Memory B cell (primary cell): ENCODE results near the gene GSTM1.

ENCODE experiments used
- ATAC-seq: fragments of 150-1000 bp; cut with Tn5 transposase; 2 replicates; pipeline ENCODE4 v1.10.0; 2021; ENCODE audit warnings: low read depth, mild to moderate bottlenecking, moderate library complexity
- DNase-seq, 2 donors: peaks; one replicate each; pipeline ENCODE4 v3.0.0; 2022; ENCODE audit warnings: low spot score in 2 of 2
- H3K27ac Mint-ChIP-seq: one replicate; pipeline ENCODE4 v1.8.0; 2022; ENCODE audit warnings: mild to moderate bottlenecking, moderate library complexity, mixed read lengths
- H3K27me3 Mint-ChIP-seq: one replicate; pipeline ENCODE4 v1.8.0; 2022; ENCODE audit warnings: mixed read lengths
- H3K36me3 Mint-ChIP-seq: one replicate; pipeline ENCODE4 v1.8.0; 2022; ENCODE audit warnings: mild to moderate bottlenecking, mixed read lengths
- H3K4me1 Mint-ChIP-seq: one replicate; pipeline ENCODE4 v1.8.0; 2022; ENCODE audit warnings: mixed read lengths
- H3K4me3 Mint-ChIP-seq: one replicate; pipeline ENCODE4 v1.8.0; 2022; ENCODE audit warnings: mild to moderate bottlenecking, moderate library complexity, mixed read lengths
- H3K9me3 Mint-ChIP-seq: one replicate; pipeline ENCODE4 v1.8.0; 2022; ENCODE audit warnings: mixed read lengths

GSTM1 gene

GRCh38 chr1:109687641-109688499 lies at the start of gene GSTM1:
Gene GSTM1, plus strand, starts transcription at chr1:109687817. Its CDS starts 57 bp downstream, at chr1:109687874.
- Mint-ChIP-seq H3K4me1 (no peaks in the 10 kb centered on the region), H3K36me3 (peaks cover 5% of the 10 kb centered on the region), H3K27ac (peak within 1 kb of the TSS; percentile 45), H3K9me3 (no peaks in the 10 kb centered on the region), H3K27me3 (no peaks in the 10 kb centered on the region), H3K4me3 (peak within 1 kb of the TSS; percentile 92)
- ATAC-seq = peak; percentile 98
- DNase-seq = peak; percentile 52 to 59

DNA sequence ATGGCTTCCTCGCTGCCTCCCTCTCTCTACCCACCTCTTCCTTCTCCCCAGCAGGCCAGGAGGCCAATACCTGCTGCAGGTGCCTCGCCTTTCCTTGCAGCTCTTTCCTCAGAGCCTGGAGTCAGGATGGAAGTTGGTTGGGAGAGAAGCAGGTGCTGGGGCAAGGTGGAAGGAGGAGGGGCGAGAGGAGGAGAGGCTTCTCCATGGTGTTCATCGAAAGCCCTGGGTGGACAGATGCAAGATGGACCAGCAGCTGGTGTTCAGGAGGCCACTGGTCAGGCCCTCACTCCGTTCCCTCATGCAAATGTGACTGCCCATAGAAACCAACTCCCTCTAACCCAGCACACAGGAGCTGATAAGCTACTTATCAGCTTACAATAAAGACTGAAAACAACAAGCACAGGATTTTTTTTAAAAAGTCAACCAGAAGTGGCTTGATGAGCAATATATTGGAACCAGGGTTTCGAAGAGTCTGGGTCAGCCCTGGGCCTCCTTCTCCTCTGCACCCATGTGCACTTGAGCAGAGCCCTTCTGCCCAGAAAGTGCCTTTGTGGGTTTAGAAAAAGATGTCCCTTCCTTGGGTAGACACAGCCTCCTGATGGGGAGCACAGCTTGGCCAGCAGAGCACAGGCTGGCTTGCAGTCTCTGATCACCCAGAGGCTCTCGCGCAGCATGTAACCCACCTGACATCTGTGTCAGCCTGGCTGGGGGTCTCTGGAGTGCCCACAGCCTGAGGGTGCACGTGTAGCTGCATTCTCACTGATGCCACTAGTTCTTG lies 48.4 kb upstream of the GSTM1 start:
- ATAC-seq (no peak), DNase-seq (no peak)
- no peak overlapping the region for H3K4me3 Mint-ChIP-seq
- H3K4me1 Mint-ChIP-seq = peaks cover 18% of the 10 kb centered on the region
- no peaks in the 10 kb centered on the region for H3K9me3 Mint-ChIP-seq
- H3K27me3 Mint-ChIP-seq = peaks cover 3% of the 10 kb centered on the region
- H3K36me3 Mint-ChIP-seq = no peaks in the 10 kb centered on the region
- H3K27ac Mint-ChIP-seq = no peak overlapping the region

GRCh38 chr1:109639841-109640184 lies 47.8 kb upstream of the GSTM1 start:
- DNase-seq (no peak), ATAC-seq (no peak)
- Mint-ChIP-seq H3K9me3 (no peaks in the 10 kb centered on the region), H3K27ac (no peak overlapping the region), H3K4me3 (no peak overlapping the region), H3K4me1 (peaks cover 12% of the 10 kb centered on the region), H3K36me3 (no peaks in the 10 kb centered on the region), H3K27me3 (peaks cover 3% of the 10 kb centered on the region)

DNA sequence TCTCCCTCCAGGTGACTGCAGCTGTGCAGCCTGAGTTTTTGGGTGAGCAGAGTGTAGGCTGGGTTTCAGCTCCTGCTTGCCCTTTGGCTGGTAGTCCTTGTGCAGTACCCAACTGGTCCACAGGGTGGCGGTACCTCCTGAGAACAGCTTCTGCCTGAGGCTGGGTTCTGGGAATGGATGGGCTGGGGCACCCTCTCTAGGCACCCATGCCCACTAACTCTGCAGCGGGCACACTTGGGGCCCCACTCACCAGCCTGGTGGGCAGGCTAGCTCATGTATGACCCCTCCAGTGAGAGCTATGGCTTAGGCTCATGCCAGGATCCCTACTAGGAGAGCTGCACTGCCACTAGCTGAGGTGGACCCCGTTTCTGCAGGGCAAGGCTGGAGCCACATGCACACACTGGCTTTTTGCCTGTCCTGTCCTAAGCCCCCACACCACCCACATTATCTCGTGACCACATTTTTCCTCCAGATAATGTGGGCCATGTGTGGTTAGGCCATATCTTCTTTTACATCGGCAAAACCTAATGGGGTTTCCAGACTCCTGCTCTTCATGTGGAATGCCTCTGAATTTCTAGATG lies 47.2 kb upstream of the GSTM1 start:
- Mint-ChIP-seq H3K27me3 (peaks cover 3% of the 10 kb centered on the region), H3K9me3 (no peaks in the 10 kb centered on the region), H3K4me3 (no peak overlapping the region), H3K36me3 (no peaks in the 10 kb centered on the region), H3K4me1 (peaks cover 9% of the 10 kb centered on the region), H3K27ac (no peak overlapping the region)
- ATAC-seq = peak; percentile 65
- DNase-seq = peak; percentile 89 to 97

GRCh38 chr1:109641078-109641740 lies 46.4 kb upstream of the GSTM1 start:
- Mint-ChIP-seq H3K27me3 (peaks cover 3% of the 10 kb centered on the region), H3K36me3 (no peaks in the 10 kb centered on the region), H3K9me3 (no peaks in the 10 kb centered on the region), H3K4me3 (no peak overlapping the region), H3K4me1 (peaks cover 7% of the 10 kb centered on the region), H3K27ac (no peak overlapping the region)
- ATAC-seq (no peak), DNase-seq (no peak)

DNA sequence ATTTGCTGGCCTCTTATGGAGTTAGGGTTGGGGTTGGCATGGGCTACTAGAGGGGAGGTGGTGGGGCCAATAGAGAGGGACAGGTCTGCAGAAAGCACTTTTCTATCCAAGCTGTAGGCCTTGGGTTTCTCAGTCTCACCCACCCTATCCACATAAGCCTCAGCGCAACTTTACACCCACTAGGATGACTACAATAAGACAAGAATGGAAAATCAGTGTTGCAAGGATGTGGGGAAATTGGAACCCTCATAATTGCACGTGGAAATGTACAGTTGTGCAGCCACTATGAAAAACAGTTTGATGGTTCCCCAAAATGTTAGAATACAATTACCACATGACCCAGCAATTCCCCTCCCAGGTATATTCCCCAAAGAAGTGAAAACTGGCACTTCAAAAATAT lies 45.8 kb upstream of the GSTM1 start:
- DNase-seq (no peak), ATAC-seq (no peak)
- Mint-ChIP-seq H3K27me3 (peaks cover 3% of the 10 kb centered on the region), H3K9me3 (no peaks in the 10 kb centered on the region), H3K4me1 (peaks cover 7% of the 10 kb centered on the region), H3K36me3 (no peaks in the 10 kb centered on the region), H3K4me3 (no peak overlapping the region), H3K27ac (no peak overlapping the region)

GRCh38 chr1:109642626-109643025 lies 45.0 kb upstream of the GSTM1 start:
- no peak for DNase-seq
- Mint-ChIP-seq H3K4me1 (peaks cover 7% of the 10 kb centered on the region), H3K27me3 (peaks cover 3% of the 10 kb centered on the region), H3K27ac (peak overlapping the region; percentile 5), H3K4me3 (no peak overlapping the region), H3K36me3 (no peaks in the 10 kb centered on the region), H3K9me3 (no peaks in the 10 kb centered on the region)
- no peak for ATAC-seq

DNA sequence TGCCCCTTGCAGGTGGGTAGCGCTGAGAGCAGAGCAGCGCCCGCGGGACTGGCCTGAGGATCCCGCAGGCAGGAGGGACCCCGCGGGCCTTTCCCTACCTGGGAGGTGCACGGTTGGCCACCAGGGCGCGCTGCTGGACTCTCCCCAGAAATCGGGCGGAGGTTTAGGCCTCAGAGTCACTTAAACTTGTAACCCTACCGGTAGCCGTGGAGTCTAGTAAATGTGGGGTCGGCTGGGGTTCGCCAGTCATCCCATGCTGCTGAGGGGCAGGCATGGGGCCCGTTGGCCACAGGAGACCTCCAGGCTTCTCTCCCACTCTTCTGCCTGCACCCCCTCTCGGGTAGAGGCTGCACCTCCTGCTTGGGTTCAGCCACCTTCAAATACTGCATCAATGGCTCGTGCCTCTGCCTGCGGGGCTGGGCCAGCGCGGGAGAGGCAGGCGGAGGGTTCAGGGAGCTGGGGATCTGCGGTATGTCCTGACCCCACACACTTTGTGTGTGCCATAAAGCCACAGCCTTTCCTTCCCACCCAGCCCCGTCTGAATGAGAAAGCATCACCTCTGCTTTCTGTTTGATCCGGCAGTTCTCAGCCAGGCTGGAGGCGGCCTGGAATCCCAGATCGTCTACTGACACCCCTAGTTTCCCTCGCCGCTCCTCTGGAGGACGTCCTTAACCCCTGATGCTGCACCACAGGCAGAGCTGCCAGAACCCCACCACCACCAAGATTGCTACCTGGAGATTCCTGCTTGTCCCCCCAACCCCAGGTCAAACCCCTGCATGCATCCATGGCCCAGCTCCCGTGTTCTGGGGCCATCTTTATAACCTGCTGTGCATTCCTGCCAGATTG lies 44.0 kb upstream of the GSTM1 start:
- H3K27ac Mint-ChIP-seq = no peak overlapping the region
- peak overlapping the region; percentile 8 for H3K4me3 Mint-ChIP-seq
- H3K27me3 Mint-ChIP-seq = peaks cover 3% of the 10 kb centered on the region
- H3K9me3 Mint-ChIP-seq = no peaks in the 10 kb centered on the region
- DNase-seq = peak; percentile 83 to 91
- no peaks in the 10 kb centered on the region for H3K36me3 Mint-ChIP-seq
- H3K4me1 Mint-ChIP-seq = peaks cover 7% of the 10 kb centered on the region
- ATAC-seq = peak; percentile 93

GRCh38 chr1:109644670-109645069 lies 42.9 kb upstream of the GSTM1 start:
- ATAC-seq = no peak
- H3K9me3 Mint-ChIP-seq = no peaks in the 10 kb centered on the region
- DNase-seq = no peak
- H3K27me3 Mint-ChIP-seq = peaks cover 3% of the 10 kb centered on the region
- H3K36me3 Mint-ChIP-seq = no peaks in the 10 kb centered on the region
- peaks cover 7% of the 10 kb centered on the region for H3K4me1 Mint-ChIP-seq
- no peak overlapping the region for H3K27ac Mint-ChIP-seq
- H3K4me3 Mint-ChIP-seq = no peak overlapping the region

DNA sequence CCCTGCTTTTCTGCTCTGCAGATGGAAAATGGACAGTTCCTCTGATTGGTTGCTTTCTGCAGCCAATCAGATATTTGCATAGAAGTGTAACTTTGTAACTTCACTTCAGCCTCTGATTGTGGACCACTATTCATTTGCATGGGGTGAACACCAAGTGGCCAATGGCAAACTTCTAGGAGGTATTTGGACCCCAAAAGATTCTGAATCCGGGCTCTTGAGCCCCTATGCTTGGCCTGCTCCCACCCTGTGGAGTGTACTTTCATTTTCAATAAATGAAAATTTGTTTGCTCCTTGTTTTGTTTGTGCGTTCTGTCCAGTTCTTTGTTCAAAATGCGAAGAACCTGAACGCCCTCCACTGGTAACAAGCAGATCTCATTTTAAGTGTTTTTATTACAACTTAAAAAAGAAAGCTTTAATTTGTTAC lies 38.1 kb upstream of the GSTM1 start:
- ATAC-seq (no peak), DNase-seq (no peak)
- peaks cover 3% of the 10 kb centered on the region for H3K27me3 Mint-ChIP-seq
- no peaks in the 10 kb centered on the region for H3K4me1 Mint-ChIP-seq
- H3K27ac Mint-ChIP-seq = no peak overlapping the region
- peak overlapping the region; percentile 32 for H3K4me3 Mint-ChIP-seq
- no peaks in the 10 kb centered on the region for H3K9me3 Mint-ChIP-seq
- no peaks in the 10 kb centered on the region for H3K36me3 Mint-ChIP-seq

- ATAC-seq = no peak
- Mint-ChIP-seq H3K27ac (no peak overlapping the region), H3K36me3 (no peaks in the 10 kb centered on the region), H3K27me3 (peaks cover 3% of the 10 kb centered on the region), H3K4me1 (no peaks in the 10 kb centered on the region), H3K4me3 (no peak overlapping the region), H3K9me3 (no peaks in the 10 kb centered on the region)
- DNase-seq = no peak
Observed at GRCh38 chr1:109650609-109651008, 37.0 kb upstream of the GSTM1 start.

- peaks cover 6% of the 10 kb centered on the region for H3K4me1 Mint-ChIP-seq
- H3K27me3 Mint-ChIP-seq = peaks cover 3% of the 10 kb centered on the region
- no peak for ATAC-seq
Observed at GRCh38 chr1:109652402-109652801, 35.2 kb upstream of the GSTM1 start.

DNA sequence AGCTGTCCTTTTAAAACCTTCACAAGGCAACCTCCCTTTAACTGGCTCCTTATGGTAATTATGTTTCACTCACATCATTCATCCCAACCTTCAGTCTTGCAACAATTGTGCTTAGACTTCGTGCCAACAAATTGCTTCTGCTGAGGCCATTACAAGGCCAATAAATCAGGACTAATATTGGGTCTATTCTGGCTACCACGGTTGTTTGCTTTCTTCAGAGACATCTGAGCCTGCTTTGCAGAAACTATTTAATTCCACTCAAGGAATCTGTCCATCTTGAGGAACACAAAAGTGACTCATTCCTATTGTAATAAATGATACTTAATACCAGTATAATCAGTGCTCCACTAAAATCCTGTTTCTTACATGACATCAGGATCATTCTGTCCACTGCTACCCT lies 34.3 kb upstream of the GSTM1 start:
- no peak for DNase-seq

More at GRCh38 chr1:109652402-109652801, 35.2 kb upstream of the GSTM1 start:
- DNase-seq = no peak
- H3K9me3 Mint-ChIP-seq = no peaks in the 10 kb centered on the region
- no peak overlapping the region for H3K4me3 Mint-ChIP-seq
- no peak overlapping the region for H3K27ac Mint-ChIP-seq
- H3K36me3 Mint-ChIP-seq = no peaks in the 10 kb centered on the region

More for the DNA sequence above, 34.3 kb upstream of the GSTM1 start:
- Mint-ChIP-seq H3K36me3 (peaks cover under 1% of the 10 kb centered on the region), H3K27ac (no peak overlapping the region), H3K9me3 (no peaks in the 10 kb centered on the region), H3K4me3 (no peak overlapping the region), H3K27me3 (peaks cover 3% of the 10 kb centered on the region), H3K4me1 (peaks cover 6% of the 10 kb centered on the region)
- no peak for ATAC-seq
